HCT116 (cell line): Measurements from ENCODE around the gene TMEM222.

ENCODE experiments used
- ATF3 ChIP-seq: IDR thresholded peaks from 2 replicates; pipeline ENCODE4 v1.6.1; 2012
- CBX3 ChIP-seq: IDR thresholded peaks from 2 replicates; pipeline ENCODE4 v1.6.1; 2012; ENCODE audit warnings: low read depth
- CEBPB ChIP-seq: IDR thresholded peaks from 2 replicates; pipeline ENCODE4 v1.6.1; 2012; ENCODE audit warnings: low read depth
- CTCF ChIP-seq, 3 experiments: fragments of 200-600 bp in 1 of 3; sonication (generic) in 1 of 3; IDR thresholded peaks in 2 of 3; conservative IDR thresholded peaks in 1 of 3; 2 replicates each; pipeline ENCODE4 v1.5.1; 2012 to 2017; ENCODE audit warnings: low read depth in 2 of 3, low read length in 2 of 3, antibody characterized with exemption in 1 of 3, borderline replicate concordance in 1 of 3, control low read depth in 1 of 3, mild to moderate bottlenecking in 1 of 3, mixed read lengths in 1 of 3, mixed run types in 1 of 3, moderate library complexity in 1 of 3; ENCODE audit not compliant: insufficient read depth in 1 of 3
- EGR1 ChIP-seq: IDR thresholded peaks from 2 replicates; pipeline ENCODE4 v1.6.1; 2012; ENCODE audit warnings: low read depth
- EZH2 ChIP-seq: fragments of 200-600 bp; sonication (generic); IDR thresholded peaks from 2 replicates; pipeline ENCODE4 v1.6.1; 2017; ENCODE audit warnings: antibody characterized with exemption, mixed run types
- EZH2phosphoT487 ChIP-seq: fragments of 200-600 bp; IDR thresholded peaks from 2 replicates; pipeline ENCODE4 v1.6.1; 2018; ENCODE audit warnings: antibody characterized with exemption, borderline replicate concordance
- POLR2A ChIP-seq: IDR thresholded peaks from 2 replicates; pipeline ENCODE4 v1.7.0; 2011; ENCODE audit warnings: borderline replicate concordance; ENCODE audit not compliant: insufficient read depth, insufficient read length; ENCODE audit errors: extremely low read depth
- POLR2AphosphoS5 ChIP-seq: IDR thresholded peaks from 2 replicates; pipeline ENCODE4 v1.6.1; 2011; ENCODE audit warnings: mild to moderate bottlenecking, low read depth, low read length, moderate library complexity
- REST ChIP-seq: IDR thresholded peaks from 2 replicates; pipeline ENCODE4 v1.6.1; 2012; ENCODE audit warnings: low read depth
- SIN3A ChIP-seq: IDR thresholded peaks from 2 replicates; pipeline ENCODE4 v1.6.1; 2012; ENCODE audit warnings: low read depth
- YY1 ChIP-seq: IDR thresholded peaks from 2 replicates; pipeline ENCODE4 v1.6.1; 2011; ENCODE audit warnings: low read length, low read depth, moderate library complexity, mild to moderate bottlenecking; ENCODE audit not compliant: insufficient replicate concordance; ENCODE audit errors: extremely low read depth
- ZBTB33 ChIP-seq: IDR thresholded peaks from 2 replicates; pipeline ENCODE4 v1.6.1; 2011; ENCODE audit warnings: mild to moderate bottlenecking, low read length, moderate library complexity; ENCODE audit not compliant: insufficient replicate concordance; ENCODE audit errors: extremely low read depth
- ZFX ChIP-seq: fragments of 450-650 bp; IDR thresholded peaks from 2 replicates; pipeline ENCODE4 v1.6.1; 2017

- no peak for TF ChIP-seq REST
- no peak for TF ChIP-seq EGR1
- TF ChIP-seq ATF3: no peak
- TF ChIP-seq POLR2AphosphoS5: no peak
- TF ChIP-seq YY1: no peak
- TF ChIP-seq EZH2phosphoT487: no peak
- no peak for TF ChIP-seq CBX3
- no peak for TF ChIP-seq CTCF (IDR thresholded peaks at IDR 0.05 in 2 of 3, conservative IDR thresholded peaks at IDR 0.05 in 1 of 3; ENCODE audit: borderline replicate concordance in 1 of 3, insufficient read depth in 1 of 3, low read depth in 2 of 3, low read length in 2 of 3)
- no peak for TF ChIP-seq EZH2
- TF ChIP-seq POLR2A: no peak
- no peak for TF ChIP-seq CEBPB
- TF ChIP-seq ZFX: no peak
- no peak for TF ChIP-seq SIN3A
- TF ChIP-seq ZBTB33: no peak
Measured at GRCh38 chr1:27359822-27360158, 37.8 kb downstream of the TMEM222 start.
